Stimulated activated CD4-positive, alpha-beta T cell treated with anti-CD3 and anti-CD28 coated beads, Interleukin-15, amount 100 ng/mL, for 48 hours (primary cell): ENCODE measurements around the gene NRXN3.

Source experiments
- DNase-seq, 2 donors: peaks; one replicate each; pipeline ENCODE4 v3.0.0-alpha.2; 2020; ENCODE audit warnings: low read depth in 2 of 2

NRXN3 gene

GRCh38 chr14:78637489-78637888 lies 467.3 kb downstream of the NRXN3 start:
- no peak for DNase-seq

- DNase-seq, result no peak
Observed at GRCh38 chr14:78637908-78638475, 467.8 kb downstream of the NRXN3 start.

GRCh38 chr14:78638926-78639325 lies 468.8 kb downstream of the NRXN3 start:
- DNase-seq, result no peak

GRCh38 chr14:78644824-78645559 lies 474.8 kb downstream of the NRXN3 start:
- no peak for DNase-seq

- DNase-seq, result no peak
Observed at GRCh38 chr14:78652727-78653126, 482.6 kb downstream of the NRXN3 start.

GRCh38 chr14:78653173-78653572 lies 483.0 kb downstream of the NRXN3 start:
- DNase-seq, result no peak

- DNase-seq, result no peak
Observed at GRCh38 chr14:78657451-78657850, 487.3 kb downstream of the NRXN3 start.

- DNase-seq, result no peak
Observed at GRCh38 chr14:78664841-78665240, 494.7 kb downstream of the NRXN3 start.

GRCh38 chr14:78666336-78667056 lies 496.3 kb downstream of the NRXN3 start:
- no peak for DNase-seq

GRCh38 chr14:78667141-78667540 lies 497.0 kb downstream of the NRXN3 start:
- no peak for DNase-seq

- DNase-seq, result no peak
Observed at GRCh38 chr14:78673845-78674244, 503.7 kb downstream of the NRXN3 start.

GRCh38 chr14:78674820-78675219 lies 504.6 kb downstream of the NRXN3 start:
- no peak for DNase-seq

- DNase-seq, result no peak
Observed at GRCh38 chr14:78683206-78683605, 513.0 kb downstream of the NRXN3 start.

- DNase-seq, result no peak
Observed at GRCh38 chr14:78683981-78684380, 513.8 kb downstream of the NRXN3 start.

- DNase-seq, result no peak
Observed at GRCh38 chr14:78688503-78688902, 518.3 kb downstream of the NRXN3 start.

- no peak for DNase-seq
Observed at GRCh38 chr14:78690836-78691235, 520.7 kb downstream of the NRXN3 start.

- no peak for DNase-seq
Observed at GRCh38 chr14:78697341-78697740, 527.2 kb downstream of the NRXN3 start.

- DNase-seq, result no peak
Observed at GRCh38 chr14:78698991-78699390, 528.8 kb downstream of the NRXN3 start.

GRCh38 chr14:78700236-78700635 lies 530.1 kb downstream of the NRXN3 start:
- DNase-seq, result no peak

- no peak for DNase-seq
Observed at GRCh38 chr14:78701246-78701645, 531.1 kb downstream of the NRXN3 start.

GRCh38 chr14:78704965-78705364 lies 534.8 kb downstream of the NRXN3 start:
- no peak for DNase-seq

- DNase-seq, result no peak
Observed at GRCh38 chr14:78705989-78706388, 535.8 kb downstream of the NRXN3 start.
